ENCODE measurements around the gene NOL9. TPM values are rescaled to one million over a fixed set of nuclear protein-coding genes. Genes with fewer than 3 reads are reported as not detected.

Gene NOL9
- total and polyA plus RNA-seq, 9 of the 15 experiments (the other 6 are each of a cell fraction or from before 2014, with no cell fraction given), result 5.6 to 76.5 (median 47.3) TPM

- TF ChIP-seq MYC (IDR thresholded peaks at IDR 0.05; ENCODE audit: low read depth, low read length), result peak; percentile 45
- TF ChIP-seq MYC (CRISPR knock-in tag; IDR thresholded peaks at IDR 0.05; ENCODE audit: borderline replicate concordance, low read depth), result no peak
- peak; percentile 50; the same call in 1 of the 2 replicates for TF ChIP-seq CREM (IDR thresholded peaks at IDR 0.05; ENCODE audit: low read depth)
- TF ChIP-seq TOE1 (IDR thresholded peaks at IDR 0.05; ENCODE audit: borderline replicate concordance), result 0 out of 2 replicates have a peak, but pooled peaks have one; percentile 31
- TF ChIP-seq TOE1 (CRISPR knock-in tag; IDR thresholded peaks at IDR 0.05; ENCODE audit: borderline replicate concordance, low read depth), result no peak
- TF ChIP-seq ZNF583 (CRISPR knock-in tag; IDR thresholded peaks at IDR 0.05), result no peak
- TF ChIP-seq USF1 (CRISPR knock-in tag; IDR thresholded peaks at IDR 0.05), result 0 out of 2 replicates have a peak, but pooled peaks have one; percentile 7
- no peak for TF ChIP-seq ZNF785 (CRISPR knock-in tag; IDR thresholded peaks at IDR 0.05)
- TF ChIP-seq CHD4 (IDR thresholded peaks at IDR 0.05; ENCODE audit: insufficient read depth, insufficient replicate concordance, low read depth, low read length, poor library complexity, severe bottlenecking), result no peak
- peak; percentile 55 for TF ChIP-seq KLF16 (IDR thresholded peaks at IDR 0.05)
- no peak for TF ChIP-seq ZKSCAN8 (CRISPR knock-in tag; IDR thresholded peaks at IDR 0.05)
- no peak for TF ChIP-seq SP1 (CRISPR knock-in tag; IDR thresholded peaks at IDR 0.05)
- peak; percentile 22; the same call in 1 of the 2 replicates for TF ChIP-seq TCF3 (CRISPR knock-in tag; IDR thresholded peaks at IDR 0.05)
- TF ChIP-seq ZKSCAN1 (IDR thresholded peaks at IDR 0.05; ENCODE audit: low read depth, low read length), result peak; percentile 45; the same call in 1 of the 2 replicates
- TF ChIP-seq DDX20 (tag; IDR thresholded peaks at IDR 0.05; ENCODE audit: low read depth), result no peak
- TF ChIP-seq MEIS2 (IDR thresholded peaks at IDR 0.05; ENCODE audit: partially characterized antibody), result peak; percentile 35
- TF ChIP-seq TAF7 (tag; IDR thresholded peaks at IDR 0.05), result no peak
- TF ChIP-seq BCLAF1 (IDR thresholded peaks at IDR 0.05; ENCODE audit: borderline replicate concordance in 1 of 2, control insufficient read depth in 1 of 2, low read depth in 2 of 2, low read length in 1 of 2), result no peak
- TF ChIP-seq CTCF (IDR thresholded peaks at IDR 0.05 in 2 of 3, conservative IDR thresholded peaks at IDR 0.05 in 1 of 3; ENCODE audit: insufficient read depth in 2 of 3, low read depth in 1 of 3, low read length in 3 of 3), result peak; percentile 95 to 99 (median 96)
- TF ChIP-seq PKNOX1 (IDR thresholded peaks at IDR 0.05), result peak; percentile 66
- 0 out of 2 replicates have a peak, but pooled peaks have one; percentile 41 for TF ChIP-seq JUND (IDR thresholded peaks at IDR 0.05; ENCODE audit: borderline replicate concordance, low read depth, low read length)
- no peak; the same call in 2 of the 3 replicates for TF ChIP-seq JUND (tag; IDR thresholded peaks at IDR 0.05; ENCODE audit: borderline replicate concordance, low read depth, low read length)
Observed at GRCh38 chr1:6486433-6487011, 67.8 kb downstream of the NOL9 start (continued).
